HepG2 (cell line): ENCODE results near the gene GDF9. TPM values are rescaled to one million over a fixed set of nuclear protein-coding genes. Genes with fewer than 3 reads are reported as not detected.

ENCODE experiments used
- ATAD3A ChIP-seq: sonication (generic); formaldehyde crosslinking; IDR thresholded peaks from 2 replicates; pipeline ENCODE4 v1.4.0; 2020; ENCODE audit warnings: missing genetic modification reagents
- ATF7 ChIP-seq, 2 experiments: fragments of 450-650 bp in 1 of 2; sonication (generic) in 1 of 2; formaldehyde crosslinking in 1 of 2; IDR thresholded peaks; 2 replicates each; pipeline versions ENCODE4 v1.4.0 to v1.6.1; 2016 to 2020; ENCODE audit warnings: antibody characterized with exemption in 1 of 2, mild to moderate bottlenecking in 1 of 2, missing genetic modification reagents in 1 of 2
- DNMT1 ChIP-seq: sonication (generic); formaldehyde crosslinking; IDR thresholded peaks from 2 replicates; pipeline ENCODE4 v1.5.1; 2020; ENCODE audit warnings: mild to moderate bottlenecking, missing genetic modification reagents
- DPF2 ChIP-seq: sonication (generic); formaldehyde crosslinking; IDR thresholded peaks from 2 replicates; pipeline ENCODE4 v1.4.0; 2020; ENCODE audit warnings: mild to moderate bottlenecking, low read depth, missing genetic modification reagents, borderline replicate concordance
- FOSL1 ChIP-seq: sonication (generic); formaldehyde crosslinking; IDR thresholded peaks from 2 replicates; pipeline ENCODE4 v1.9.0; 2021; ENCODE audit warnings: missing genetic modification reagents, borderline replicate concordance
- HDAC2 ChIP-seq: sonication (generic); formaldehyde crosslinking; IDR thresholded peaks from 2 replicates; pipeline ENCODE4 v1.4.0; 2020; ENCODE audit warnings: missing genetic modification reagents
- HNRNPK ChIP-seq: fragments of 200-400 bp; formaldehyde crosslinking; IDR thresholded peaks from 2 replicates; pipeline ENCODE4 v1.6.1; 2018; ENCODE audit warnings: low read length, low read depth, moderate library complexity, mild to moderate bottlenecking; ENCODE audit not compliant: poor library complexity, severe bottlenecking
- KMT2A ChIP-seq: sonication (generic); formaldehyde crosslinking; IDR thresholded peaks from 2 replicates; pipeline ENCODE4 v1.4.0; 2020; ENCODE audit warnings: missing genetic modification reagents
- KMT2B ChIP-seq: IDR thresholded peaks from 2 replicates; pipeline ENCODE4 v1.6.1; 2016; ENCODE audit warnings: missing genetic modification reagents, missing compliant biosample characterization
- MXD4 ChIP-seq: IDR thresholded peaks from 2 replicates; pipeline ENCODE4 v1.6.1; 2016; ENCODE audit warnings: mild to moderate bottlenecking, missing biosample characterization, missing genetic modification reagents
- NCOA2 ChIP-seq: sonication (generic); formaldehyde crosslinking; IDR thresholded peaks from 2 replicates; pipeline ENCODE4 v1.8.0; 2022; ENCODE audit warnings: inconsistent platforms
- NFYC ChIP-seq: IDR thresholded peaks from 2 replicates; pipeline ENCODE4 v1.6.1; 2016; ENCODE audit warnings: missing genetic modification reagents, missing compliant biosample characterization
- SRSF9 ChIP-seq: fragments of 200-400 bp; formaldehyde crosslinking; IDR thresholded peaks from 2 replicates; pipeline ENCODE4 v1.6.1; 2018; ENCODE audit warnings: borderline replicate concordance, mild to moderate bottlenecking, low read depth, low read length; ENCODE audit not compliant: insufficient read depth, poor library complexity, severe bottlenecking
- ZNF317 ChIP-seq: sonication (generic); formaldehyde crosslinking; IDR thresholded peaks from 2 replicates; pipeline ENCODE4 v1.5.0; 2020; ENCODE audit warnings: mild to moderate bottlenecking, missing genetic modification reagents
- ZNF703 ChIP-seq: sonication (generic); formaldehyde crosslinking; IDR thresholded peaks from 2 replicates; pipeline ENCODE4 v1.5.1; 2020; ENCODE audit warnings: missing genetic modification reagents, mild to moderate bottlenecking, moderate library complexity, borderline replicate concordance
- ZNF780A ChIP-seq: sonication (generic); formaldehyde crosslinking; IDR thresholded peaks from 2 replicates; pipeline ENCODE4 v1.8.0; 2022; ENCODE audit warnings: mild to moderate bottlenecking, missing genetic modification reagents, moderate library complexity
- ZSCAN31 ChIP-seq: sonication (generic); formaldehyde crosslinking; IDR thresholded peaks from 2 replicates; pipeline ENCODE4 v1.5.0; 2020; ENCODE audit warnings: low read depth, mild to moderate bottlenecking, missing genetic modification reagents
- polyA plus RNA-seq, 8 experiments: library from polyadenylated mRNA; depleted of rRNA in 3 of 8; stranded (reverse) in 7 of 8; unstranded in 1 of 8; fragments of >200 nt; fragmentation: Illumina TruSeq in 4 of 8; extraction: Trizol in 4 of 8; gene quantifications; 2 replicates each; pipeline versions ENCODE4 v1.2.1 to v1.2.3, GENCODE V29; 2011 to 2016; ENCODE audit warnings: low read depth in 4 of 8, missing spikeins in 1 of 8, mixed read lengths in 1 of 8; ENCODE audit not compliant: insufficient read depth in 1 of 8
- total RNA-seq, 5 experiments: library from RNA; depleted of rRNA; stranded (reverse); fragments of >200 nt; fragmentation: Illumina TruSeq; extraction: Trizol; gene quantifications; 2 replicates each; pipeline ENCODE4 v1.2.3, GENCODE V29; 2016; ENCODE audit warnings: low read depth in 1 of 5
- TF ChIP-seq, protein P1 (sequence below): IDR thresholded peaks from 2 replicates; pipeline ENCODE4 v1.6.1; 2012; ENCODE audit warnings: low read depth, low read length, improper control_type of control experiment
- TF ChIP-seq, protein P2 (sequence below): sonication (generic); formaldehyde crosslinking; IDR thresholded peaks from 2 replicates; pipeline ENCODE4 v1.4.0; 2020; ENCODE audit warnings: missing genetic modification reagents
- TF ChIP-seq, protein P3 (sequence below): sonication (generic); formaldehyde crosslinking; conservative IDR thresholded peaks from 2 replicates; pipeline ENCODE4 v1.4.0; 2020; ENCODE audit warnings: mild to moderate bottlenecking, missing genetic modification reagents, moderate library complexity
- TF ChIP-seq, protein P4 (sequence below): sonication (generic); formaldehyde crosslinking; IDR thresholded peaks from 2 replicates; pipeline ENCODE4 v1.8.1; 2023; ENCODE audit warnings: mild to moderate bottlenecking, missing genetic modification reagents

The GDF9 gene
- total and polyA plus RNA-seq, 2 of the 13 experiments (the other 11 are each of a cell fraction or from before 2014, with no cell fraction given), result 0.33 to 0.38 TPM

DNA sequence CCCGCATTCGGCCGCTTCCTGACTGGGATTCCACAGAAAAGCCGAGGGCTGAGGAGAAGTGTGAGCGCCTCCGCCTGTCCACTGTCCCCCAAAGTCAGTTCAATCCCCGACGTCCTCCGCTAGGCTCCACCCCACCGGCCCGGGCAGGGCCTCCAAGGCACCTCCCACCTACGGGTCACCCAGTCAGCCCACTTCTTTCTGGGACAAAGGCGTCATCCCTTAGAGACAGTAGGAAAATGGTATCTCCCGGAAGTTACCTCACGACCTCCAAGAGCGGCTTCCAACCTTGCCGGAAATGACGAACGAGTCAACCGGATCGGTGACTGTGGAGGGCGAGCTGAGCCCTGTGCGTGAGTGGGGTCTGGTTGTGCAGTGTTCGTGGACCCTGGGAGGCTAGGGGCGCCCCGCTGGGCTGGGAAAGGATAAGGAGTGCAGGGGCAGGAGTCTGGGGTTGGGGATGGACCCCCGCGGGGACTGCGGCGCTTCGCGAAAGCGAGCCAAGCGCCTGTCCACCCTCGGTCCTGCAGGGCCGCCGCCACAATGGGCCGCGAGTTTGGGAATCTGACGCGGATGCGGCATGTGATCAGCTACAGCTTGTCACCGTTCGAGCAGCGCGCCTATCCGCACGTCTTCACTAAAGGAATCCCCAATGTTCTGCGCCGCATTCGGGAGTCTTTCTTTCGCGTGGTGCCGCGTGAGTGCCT is at the start of gene GDF9, which contains the start of gene UQCRQ (continued):
- TF ChIP-seq ZNF780A (CRISPR knock-in tag) (no peak), MXD4 (CRISPR knock-in tag) (0 out of 2 replicates have a peak, but pooled peaks have one; percentile 17), DNMT1 (CRISPR knock-in tag) (peak; percentile 69; the same call in 1 of the 2 replicates), ATF7 (IDR thresholded peaks at IDR 0.05) (peak; percentile 83), ATF7 (CRISPR knock-in tag; IDR thresholded peaks at IDR 0.05) (peak; percentile 56; the same call in 1 of the 2 replicates), KMT2A (CRISPR knock-in tag) (peak; percentile 92), HNRNPK (no peak), ATAD3A (CRISPR knock-in tag) (no peak), NFYC (peak; percentile 21; the same call in 1 of the 2 replicates), FOSL1 (no peak), KMT2B (CRISPR knock-in tag) (peak; percentile 86), NCOA2 (CRISPR knock-in tag) (peak; percentile 47), ZNF317 (CRISPR knock-in tag) (0 out of 2 replicates have a peak, but pooled peaks have one; percentile 23), DPF2 (CRISPR knock-in tag) (no peak), ZSCAN31 (CRISPR knock-in tag) (peak; percentile 83), HDAC2 (peak; percentile 66), ZNF703 (no peak), SRSF9 (no peak)
- TF ChIP-seq, protein P1, sequence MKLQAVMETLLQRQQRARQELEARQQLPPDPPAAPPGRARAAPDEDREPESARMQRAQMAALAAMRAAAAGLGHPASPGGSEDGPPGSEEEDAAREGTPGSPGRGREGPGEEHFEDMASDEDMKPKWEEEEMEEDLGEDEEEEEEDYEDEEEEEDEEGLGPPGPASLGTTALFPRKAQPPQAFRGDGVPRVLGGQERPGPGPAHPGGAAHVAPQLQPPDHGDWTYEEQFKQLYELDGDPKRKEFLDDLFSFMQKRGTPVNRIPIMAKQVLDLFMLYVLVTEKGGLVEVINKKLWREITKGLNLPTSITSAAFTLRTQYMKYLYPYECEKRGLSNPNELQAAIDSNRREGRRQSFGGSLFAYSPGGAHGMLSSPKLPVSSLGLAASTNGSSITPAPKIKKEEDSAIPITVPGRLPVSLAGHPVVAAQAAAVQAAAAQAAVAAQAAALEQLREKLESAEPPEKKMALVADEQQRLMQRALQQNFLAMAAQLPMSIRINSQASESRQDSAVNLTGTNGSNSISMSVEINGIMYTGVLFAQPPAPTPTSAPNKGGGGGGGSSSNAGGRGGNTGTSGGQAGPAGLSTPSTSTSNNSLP, result no peak
- TF ChIP-seq, protein P2, sequence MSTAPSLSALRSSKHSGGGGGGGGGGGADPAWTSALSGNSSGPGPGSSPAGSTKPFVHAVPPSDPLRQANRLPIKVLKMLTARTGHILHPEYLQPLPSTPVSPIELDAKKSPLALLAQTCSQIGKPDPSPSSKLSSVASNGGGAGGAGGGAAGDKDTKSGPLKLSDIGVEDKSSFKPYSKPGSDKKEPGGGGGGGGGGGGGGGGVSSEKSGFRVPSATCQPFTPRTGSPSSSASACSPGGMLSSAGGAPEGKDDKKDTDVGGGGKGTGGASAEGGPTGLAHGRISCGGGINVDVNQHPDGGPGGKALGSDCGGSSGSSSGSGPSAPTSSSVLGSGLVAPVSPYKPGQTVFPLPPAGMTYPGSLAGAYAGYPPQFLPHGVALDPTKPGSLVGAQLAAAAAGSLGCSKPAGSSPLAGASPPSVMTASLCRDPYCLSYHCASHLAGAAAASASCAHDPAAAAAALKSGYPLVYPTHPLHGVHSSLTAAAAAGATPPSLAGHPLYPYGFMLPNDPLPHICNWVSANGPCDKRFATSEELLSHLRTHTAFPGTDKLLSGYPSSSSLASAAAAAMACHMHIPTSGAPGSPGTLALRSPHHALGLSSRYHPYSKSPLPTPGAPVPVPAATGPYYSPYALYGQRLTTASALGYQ (CRISPR knock-in tag), result peak; percentile 64; the same call in 1 of the 2 replicates
- TF ChIP-seq, protein P3, sequence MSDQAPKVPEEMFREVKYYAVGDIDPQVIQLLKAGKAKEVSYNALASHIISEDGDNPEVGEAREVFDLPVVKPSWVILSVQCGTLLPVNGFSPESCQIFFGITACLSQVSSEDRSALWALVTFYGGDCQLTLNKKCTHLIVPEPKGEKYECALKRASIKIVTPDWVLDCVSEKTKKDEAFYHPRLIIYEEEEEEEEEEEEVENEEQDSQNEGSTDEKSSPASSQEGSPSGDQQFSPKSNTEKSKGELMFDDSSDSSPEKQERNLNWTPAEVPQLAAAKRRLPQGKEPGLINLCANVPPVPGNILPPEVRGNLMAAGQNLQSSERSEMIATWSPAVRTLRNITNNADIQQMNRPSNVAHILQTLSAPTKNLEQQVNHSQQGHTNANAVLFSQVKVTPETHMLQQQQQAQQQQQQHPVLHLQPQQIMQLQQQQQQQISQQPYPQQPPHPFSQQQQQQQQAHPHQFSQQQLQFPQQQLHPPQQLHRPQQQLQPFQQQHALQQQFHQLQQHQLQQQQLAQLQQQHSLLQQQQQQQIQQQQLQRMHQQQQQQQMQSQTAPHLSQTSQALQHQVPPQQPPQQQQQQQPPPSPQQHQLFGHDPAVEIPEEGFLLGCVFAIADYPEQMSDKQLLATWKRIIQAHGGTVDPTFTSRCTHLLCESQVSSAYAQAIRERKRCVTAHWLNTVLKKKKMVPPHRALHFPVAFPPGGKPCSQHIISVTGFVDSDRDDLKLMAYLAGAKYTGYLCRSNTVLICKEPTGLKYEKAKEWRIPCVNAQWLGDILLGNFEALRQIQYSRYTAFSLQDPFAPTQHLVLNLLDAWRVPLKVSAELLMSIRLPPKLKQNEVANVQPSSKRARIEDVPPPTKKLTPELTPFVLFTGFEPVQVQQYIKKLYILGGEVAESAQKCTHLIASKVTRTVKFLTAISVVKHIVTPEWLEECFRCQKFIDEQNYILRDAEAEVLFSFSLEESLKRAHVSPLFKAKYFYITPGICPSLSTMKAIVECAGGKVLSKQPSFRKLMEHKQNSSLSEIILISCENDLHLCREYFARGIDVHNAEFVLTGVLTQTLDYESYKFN (CRISPR knock-in tag), result peak; percentile 87
- TF ChIP-seq, protein P4, sequence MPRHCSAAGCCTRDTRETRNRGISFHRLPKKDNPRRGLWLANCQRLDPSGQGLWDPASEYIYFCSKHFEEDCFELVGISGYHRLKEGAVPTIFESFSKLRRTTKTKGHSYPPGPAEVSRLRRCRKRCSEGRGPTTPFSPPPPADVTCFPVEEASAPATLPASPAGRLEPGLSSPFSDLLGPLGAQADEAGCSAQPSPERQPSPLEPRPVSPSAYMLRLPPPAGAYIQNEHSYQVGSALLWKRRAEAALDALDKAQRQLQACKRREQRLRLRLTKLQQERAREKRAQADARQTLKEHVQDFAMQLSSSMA (CRISPR knock-in tag), result 0 out of 2 replicates have a peak, but pooled peaks have one; percentile 9
